ENCODE measurements around the gene BIVM. TPM values are rescaled to one million over a fixed set of nuclear protein-coding genes. Genes with fewer than 3 reads are reported as not detected.

BIVM gene
- total RNA-seq, 1 donor from 2014 or later, result 13.6 TPM

GRCh38 chr13:102845630-102846260 is 46.8 kb downstream of the BIVM start, which contains the start of gene ERCC5:
Gene ERCC5, plus strand, starts transcription at chr13:102846032. Its CDS starts 235 bp downstream, at chr13:102846267.
- TF ChIP-seq CTCF (IDR thresholded peaks at IDR 0.05) (no peak), EZH2phosphoT487 (IDR thresholded peaks at IDR 0.05) (no peak), EZH2 (IDR thresholded peaks at IDR 0.05) (no peak)
- Histone ChIP-seq H3K4me3 (peak within 1 kb of the TSS; percentile 88), H3K27me3 (no peaks in the 10 kb centered on the region), H4K20me1 (ENCODE audit: low read depth) (no peaks in the 10 kb centered on the region), H3K9ac (peak within 1 kb of the TSS; percentile 85), H3F3A (ENCODE audit: low read depth) (peaks cover 8% of the 10 kb centered on the region), H3K4me1 (peaks cover 8% of the 10 kb centered on the region), H3K27ac (peak within 1 kb of the TSS; percentile 58), H2AFZ (replicated peaks) (peak within 1 kb of the TSS; percentile 84), H3K36me3 (no peaks in the 10 kb centered on the region), H3K79me2 (ENCODE audit: low read depth) (peaks cover 21% of the 10 kb centered on the region), H3K9me3 (ENCODE audit: low read depth) (no peaks in the 10 kb centered on the region), H3K4me2 (peak within 1 kb of the TSS; percentile 82)
- DNase-seq (ENCODE audit: low spot score), result peak; percentile 95
- Mint-ChIP-seq H3K4me1 (peaks cover 12% of the 10 kb centered on the region), H3K27me3 (ENCODE audit: insufficient read depth, low read depth) (peaks cover 2% of the 10 kb centered on the region), H3K27ac (peak within 1 kb of the TSS; percentile 90), H3K4me3 (peak within 1 kb of the TSS; percentile 89), H3K9me3 (no peaks in the 10 kb centered on the region), H3K36me3 (no peaks in the 10 kb centered on the region)

- Histone ChIP-seq H4K20me1 (ENCODE audit: low read depth) (no peaks in the 10 kb centered on the region), H3K9me3 (ENCODE audit: low read depth) (no peaks in the 10 kb centered on the region), H2AFZ (replicated peaks) (peak overlapping the region; percentile 84), H3K4me2 (peak overlapping the region; percentile 82), H3F3A (ENCODE audit: low read depth) (peaks cover 8% of the 10 kb centered on the region), H3K9ac (peak overlapping the region; percentile 85), H3K27ac (peak overlapping the region; percentile 58), H3K4me3 (peak overlapping the region; percentile 88), H3K79me2 (ENCODE audit: low read depth) (peaks cover 21% of the 10 kb centered on the region), H3K36me3 (no peaks in the 10 kb centered on the region), H3K27me3 (no peaks in the 10 kb centered on the region), H3K4me1 (peaks cover 8% of the 10 kb centered on the region)
- Mint-ChIP-seq H3K4me1 (peaks cover 12% of the 10 kb centered on the region), H3K36me3 (no peaks in the 10 kb centered on the region), H3K27ac (peak overlapping the region; percentile 90), H3K27me3 (ENCODE audit: insufficient read depth, low read depth) (peaks cover 4% of the 10 kb centered on the region), H3K9me3 (no peaks in the 10 kb centered on the region), H3K4me3 (peak overlapping the region; percentile 89)
- TF ChIP-seq CTCF (IDR thresholded peaks at IDR 0.05) (no peak), EZH2 (IDR thresholded peaks at IDR 0.05) (no peak), EZH2phosphoT487 (IDR thresholded peaks at IDR 0.05) (no peak)
- DNase-seq (ENCODE audit: low spot score), result peak; percentile 33
These were observed 47.5 kb downstream of the BIVM start for GRCh38 chr13:102846261-102847015.

- H3K4me3 Mint-ChIP-seq, result peak overlapping the region; percentile 89
- no peaks in the 10 kb centered on the region for H3K9me3 Mint-ChIP-seq
These were observed 48.6 kb downstream of the BIVM start for GRCh38 chr13:102847272-102848234.

More at GRCh38 chr13:102847272-102848234, 48.6 kb downstream of the BIVM start:
- H3K4me3 ChIP-seq, result peak overlapping the region; percentile 88
- peak overlapping the region; percentile 82 for H3K4me2 ChIP-seq
- H3F3A ChIP-seq (ENCODE audit: low read depth), result peaks cover 8% of the 10 kb centered on the region
- no peaks in the 10 kb centered on the region for H4K20me1 ChIP-seq (ENCODE audit: low read depth)
- TF ChIP-seq EZH2phosphoT487 (IDR thresholded peaks at IDR 0.05) (no peak), CTCF (IDR thresholded peaks at IDR 0.05) (peak; percentile 81), EZH2 (IDR thresholded peaks at IDR 0.05) (no peak)
- peaks cover 12% of the 10 kb centered on the region for H3K4me1 Mint-ChIP-seq
- no peaks in the 10 kb centered on the region for H3K27me3 ChIP-seq
- H3K36me3 ChIP-seq, result no peaks in the 10 kb centered on the region
- H3K27ac ChIP-seq, result no peak overlapping the region
- H2AFZ ChIP-seq (replicated peaks), result peak overlapping the region; percentile 29
- H3K27ac Mint-ChIP-seq, result peak overlapping the region; percentile 38
- H3K27me3 Mint-ChIP-seq (ENCODE audit: insufficient read depth, low read depth), result peaks cover 4% of the 10 kb centered on the region
- no peaks in the 10 kb centered on the region for H3K36me3 Mint-ChIP-seq
- H3K79me2 ChIP-seq (ENCODE audit: low read depth), result peaks cover 21% of the 10 kb centered on the region
- H3K9me3 ChIP-seq (ENCODE audit: low read depth), result no peaks in the 10 kb centered on the region
- peak; percentile 46 for DNase-seq (ENCODE audit: low spot score)
- H3K4me1 ChIP-seq, result peaks cover 8% of the 10 kb centered on the region
- H3K9ac ChIP-seq, result peak overlapping the region; percentile 9

Measured in neural progenitor cell (in vitro differentiated cells).